Activated CD4-positive, alpha-beta T cell treated with anti-CD3 and anti-CD28 coated beads for 36 hours (primary cell): Measurements from ENCODE around the gene FLRT2. TPM values are rescaled to one million over a fixed set of nuclear protein-coding genes. Genes with fewer than 3 reads are reported as not detected.

Experiments used
- ATAC-seq: fragments of 200-7000 bp; cut with Tn5 transposase; one replicate; pipeline ENCODE4 v1.10.0; 2021; ENCODE audit warnings: mild to moderate bottlenecking, moderate library complexity
- CTCF ChIA-PET: fragments of 350-600 bp; sonication (Branson Sonifier 250); formaldehyde crosslinking; loops from one replicate; lab custom pipeline; 2021; ENCODE audit warnings: antibody characterized with exemption; lab: Charles Lee
- POLR2A ChIA-PET: fragments of 350-600 bp; sonication (Branson Sonifier 250); formaldehyde crosslinking; loops from one replicate; lab custom pipeline; 2021; ENCODE audit warnings: antibody characterized with exemption, inconsistent platforms; lab: Charles Lee
- DNase-seq: peaks from one replicate; pipeline ENCODE4 v3.0.0-alpha.2; 2020
- H3K27ac Mint-ChIP-seq: one replicate; pipeline ENCODE4 v1.8.0; 2021; ENCODE audit warnings: mixed read lengths
- H3K27me3 Mint-ChIP-seq: one replicate; pipeline ENCODE4 v1.8.0; 2021; ENCODE audit warnings: mixed read lengths
- H3K36me3 Mint-ChIP-seq: one replicate; pipeline ENCODE4 v1.8.0; 2021; ENCODE audit warnings: low read depth, mixed read lengths
- H3K4me1 Mint-ChIP-seq: one replicate; pipeline ENCODE4 v1.8.0; 2021; ENCODE audit warnings: mixed read lengths
- H3K4me3 Mint-ChIP-seq: one replicate; pipeline ENCODE4 v1.8.0; 2021; ENCODE audit warnings: mild to moderate bottlenecking, moderate library complexity, mixed read lengths
- H3K9me3 Mint-ChIP-seq: one replicate; pipeline ENCODE4 v1.8.0; 2021; ENCODE audit warnings: low read depth, mixed read lengths
- intact Hi-C, 2 experiments: fragments of 100-400 bp; cut with DNase I in 1 of 2; cut with micrococcal nuclease in 1 of 2; formaldehyde crosslinking; loops; one replicate each; pipeline versions ENCODE4 v1.14.2 to v1.15.1; 2022 to 2024; cut with DNase I, micrococcal nuclease
- total RNA-seq, 2 experiments: library from RNA; stranded (reverse); gene quantifications; one replicate each; pipeline ENCODE4 v1.2.3, GENCODE V29; 2021

Gene FLRT2
- total RNA-seq, 2 experiments from 2014 or later = not detected

- Mint-ChIP-seq H3K9me3 (no peaks in the 10 kb centered on the region), H3K4me1 (no peaks in the 10 kb centered on the region), H3K4me3 (no peak overlapping the region), H3K27me3 (peaks cover 2% of the 10 kb centered on the region), H3K27ac (no peak overlapping the region), H3K36me3 (no peaks in the 10 kb centered on the region)
- intact Hi-C loops = no loop called here
- POLR2A ChIA-PET = no interaction called here
- DNase-seq (no peak), ATAC-seq (no peak)
- CTCF ChIA-PET = interaction anchor here (0.7 kb wide), 1 partner anchor 17 kb away, joined by 3 read pairs; no protein-coding TSS in a partner anchor
These were observed 42.1 kb downstream of the FLRT2 start for GRCh38 chr14:85572011-85572410.

GRCh38 chr14:85572845-85573244 lies 42.9 kb downstream of the FLRT2 start:
- intact Hi-C loops = no loop called here
- Mint-ChIP-seq H3K4me3 (no peak overlapping the region), H3K4me1 (no peaks in the 10 kb centered on the region), H3K27ac (no peak overlapping the region), H3K27me3 (peaks cover 2% of the 10 kb centered on the region), H3K9me3 (no peaks in the 10 kb centered on the region), H3K36me3 (no peaks in the 10 kb centered on the region)
- ChIA-PET POLR2A (no interaction called here), CTCF (no interaction called here)
- DNase-seq = no peak
- ATAC-seq = peak; percentile 75

- no peak for ATAC-seq
- intact Hi-C loops = no loop called here
- ChIA-PET CTCF (no interaction called here), POLR2A (no interaction called here)
- no peak for DNase-seq
- H3K27me3 Mint-ChIP-seq = peaks cover 3% of the 10 kb centered on the region
- no peaks in the 10 kb centered on the region for H3K9me3 Mint-ChIP-seq
- no peaks in the 10 kb centered on the region for H3K36me3 Mint-ChIP-seq
- no peaks in the 10 kb centered on the region for H3K4me1 Mint-ChIP-seq
- no peak overlapping the region for H3K4me3 Mint-ChIP-seq
- no peak overlapping the region for H3K27ac Mint-ChIP-seq
These were observed 43.5 kb downstream of the FLRT2 start for GRCh38 chr14:85573406-85573805.

- H3K4me3 Mint-ChIP-seq = no peak overlapping the region
- DNase-seq (no peak), ATAC-seq (no peak)
- H3K36me3 Mint-ChIP-seq = no peaks in the 10 kb centered on the region
- CTCF ChIA-PET = no interaction called here
- no peaks in the 10 kb centered on the region for H3K9me3 Mint-ChIP-seq
- H3K27me3 Mint-ChIP-seq = peaks cover 3% of the 10 kb centered on the region
- intact Hi-C loops = no loop called here
- no peaks in the 10 kb centered on the region for H3K4me1 Mint-ChIP-seq
- no peak overlapping the region for H3K27ac Mint-ChIP-seq
- POLR2A ChIA-PET = no interaction called here
These were observed 45.1 kb downstream of the FLRT2 start for GRCh38 chr14:85574853-85575616.

GRCh38 chr14:85575617-85575898 lies 45.6 kb downstream of the FLRT2 start:
- H3K27me3 Mint-ChIP-seq = peaks cover 3% of the 10 kb centered on the region
- POLR2A ChIA-PET = no interaction called here
- CTCF ChIA-PET = no interaction called here
- H3K27ac Mint-ChIP-seq = no peak overlapping the region
- H3K4me3 Mint-ChIP-seq = no peak overlapping the region
- intact Hi-C loops = no loop called here
- H3K9me3 Mint-ChIP-seq = no peaks in the 10 kb centered on the region
- no peaks in the 10 kb centered on the region for H3K36me3 Mint-ChIP-seq
- DNase-seq = no peak
- no peaks in the 10 kb centered on the region for H3K4me1 Mint-ChIP-seq
- no peak for ATAC-seq

- Mint-ChIP-seq H3K4me3 (no peak overlapping the region), H3K36me3 (no peaks in the 10 kb centered on the region), H3K27ac (no peak overlapping the region), H3K9me3 (no peaks in the 10 kb centered on the region), H3K4me1 (no peaks in the 10 kb centered on the region), H3K27me3 (peaks cover 1% of the 10 kb centered on the region)
- CTCF ChIA-PET = no interaction called here
- DNase-seq (no peak), ATAC-seq (no peak)
- POLR2A ChIA-PET = no interaction called here
- intact Hi-C loops = no loop called here
These were observed 46.3 kb downstream of the FLRT2 start for GRCh38 chr14:85576218-85576617.

GRCh38 chr14:85576848-85577542 lies 47.1 kb downstream of the FLRT2 start:
- peaks cover 3% of the 10 kb centered on the region for H3K9me3 Mint-ChIP-seq
- H3K27ac Mint-ChIP-seq = no peak overlapping the region
- POLR2A ChIA-PET = no interaction called here
- no peaks in the 10 kb centered on the region for H3K36me3 Mint-ChIP-seq
- peaks cover 2% of the 10 kb centered on the region for H3K27me3 Mint-ChIP-seq
- intact Hi-C loops = no loop called here
- no peaks in the 10 kb centered on the region for H3K4me1 Mint-ChIP-seq
- CTCF ChIA-PET = no interaction called here
- H3K4me3 Mint-ChIP-seq = no peak overlapping the region
- no peak for DNase-seq
- ATAC-seq = no peak

- ChIA-PET CTCF (no interaction called here), POLR2A (no interaction called here)
- no peak for ATAC-seq
- Mint-ChIP-seq H3K9me3 (peaks cover 5% of the 10 kb centered on the region), H3K36me3 (no peaks in the 10 kb centered on the region), H3K27me3 (peaks cover 3% of the 10 kb centered on the region), H3K4me1 (no peaks in the 10 kb centered on the region), H3K4me3 (no peak overlapping the region), H3K27ac (no peak overlapping the region)
- intact Hi-C loops = no loop called here
- DNase-seq = no peak
These were observed 47.7 kb downstream of the FLRT2 start for GRCh38 chr14:85577543-85578114.

- Mint-ChIP-seq H3K27me3 (peaks cover 3% of the 10 kb centered on the region), H3K9me3 (peaks cover 5% of the 10 kb centered on the region), H3K4me1 (no peaks in the 10 kb centered on the region), H3K27ac (no peak overlapping the region), H3K36me3 (no peaks in the 10 kb centered on the region), H3K4me3 (no peak overlapping the region)
- no peak for DNase-seq
- CTCF ChIA-PET = no interaction called here
- intact Hi-C loops = no loop called here
- no peak for ATAC-seq
- POLR2A ChIA-PET = no interaction called here
These were observed 48.4 kb downstream of the FLRT2 start for GRCh38 chr14:85578357-85578756.

GRCh38 chr14:85578930-85579329 lies 49.0 kb downstream of the FLRT2 start:
- Mint-ChIP-seq H3K36me3 (no peaks in the 10 kb centered on the region), H3K27me3 (peaks cover 4% of the 10 kb centered on the region), H3K9me3 (peaks cover 5% of the 10 kb centered on the region), H3K4me1 (no peaks in the 10 kb centered on the region), H3K27ac (no peak overlapping the region), H3K4me3 (no peak overlapping the region)
- ATAC-seq (no peak), DNase-seq (no peak)
- ChIA-PET POLR2A (no interaction called here), CTCF (no interaction called here)
- intact Hi-C loops = no loop called here

- Mint-ChIP-seq H3K36me3 (no peaks in the 10 kb centered on the region), H3K27ac (no peak overlapping the region), H3K4me1 (no peaks in the 10 kb centered on the region), H3K27me3 (peaks cover 4% of the 10 kb centered on the region), H3K9me3 (peaks cover 5% of the 10 kb centered on the region), H3K4me3 (no peak overlapping the region)
- DNase-seq = no peak
- CTCF ChIA-PET = no interaction called here
- POLR2A ChIA-PET = no interaction called here
- intact Hi-C loops = no loop called here
- no peak for ATAC-seq
These were observed 50.0 kb downstream of the FLRT2 start for GRCh38 chr14:85579942-85580341.

GRCh38 chr14:85580536-85581140 lies 50.7 kb downstream of the FLRT2 start:
- intact Hi-C loops = no loop called here
- Mint-ChIP-seq H3K4me1 (no peaks in the 10 kb centered on the region), H3K4me3 (no peak overlapping the region), H3K36me3 (no peaks in the 10 kb centered on the region), H3K27me3 (peaks cover 4% of the 10 kb centered on the region), H3K27ac (no peak overlapping the region), H3K9me3 (peaks cover 5% of the 10 kb centered on the region)
- no peak for ATAC-seq
- CTCF ChIA-PET = no interaction called here
- no peak for DNase-seq
- POLR2A ChIA-PET = no interaction called here
